ENCODE data around the gene MAN2B2.
A peak's percentile ranks its signal among the peaks of the same experiment; 100 is the strongest.
"Not testable (repeated sequence)": the region's sequence is repeated elsewhere in the genome, so short reads cannot be mapped to it uniquely, and the experiment has no call there.

The MAN2B2 gene

GRCh38 chr4:6647582-6648230 lies 72.7 kb downstream of the MAN2B2 start:
- no peak for DNase-seq

GRCh38 chr4:6649216-6649615 lies 74.2 kb downstream of the MAN2B2 start:
- DNase-seq, result no peak

GRCh38 chr4:6654211-6654610 lies 79.2 kb downstream of the MAN2B2 start:
- DNase-seq, result not testable (repeated sequence)

GRCh38 chr4:6655291-6655690 lies 80.3 kb downstream of the MAN2B2 start:
- not testable (repeated sequence) for DNase-seq

GRCh38 chr4:6655924-6656323 lies 80.9 kb downstream of the MAN2B2 start:
- no peak for DNase-seq

GRCh38 chr4:6657242-6658208 lies 82.5 kb downstream of the MAN2B2 start:
- no peak for DNase-seq

- no peak for DNase-seq
Measured at GRCh38 chr4:6658209-6658595, 83.2 kb downstream of the MAN2B2 start.

- peak; percentile 65 for DNase-seq
Measured at GRCh38 chr4:6658597-6659075, 83.6 kb downstream of the MAN2B2 start.

GRCh38 chr4:6659897-6660296 lies 84.9 kb downstream of the MAN2B2 start:
- no peak for DNase-seq

GRCh38 chr4:6660430-6660829 lies 85.4 kb downstream of the MAN2B2 start:
- no peak for DNase-seq

GRCh38 chr4:6662591-6662990 lies 87.6 kb downstream of the MAN2B2 start:
- DNase-seq, result no peak

- no peak for DNase-seq
Measured at GRCh38 chr4:6663596-6664393, 88.8 kb downstream of the MAN2B2 start.

- DNase-seq, result no peak
Measured at GRCh38 chr4:6665320-6665654, 90.3 kb downstream of the MAN2B2 start.

- DNase-seq, result no peak
Measured at GRCh38 chr4:6668391-6668790, 93.4 kb downstream of the MAN2B2 start.

GRCh38 chr4:6671648-6672047 lies 96.7 kb downstream of the MAN2B2 start:
- DNase-seq, result no peak

GRCh38 chr4:6672131-6672530 lies 97.1 kb downstream of the MAN2B2 start:
- DNase-seq, result no peak

GRCh38 chr4:6672541-6673190 lies 97.7 kb downstream of the MAN2B2 start:
- not testable (repeated sequence) for DNase-seq
